Coronary artery (tissue), 2 donors: ENCODE data around the gene RNPEP.

Experiments used
- DNase-seq: peaks from one replicate; pipeline ENCODE4 v3.0.0-alpha.2; 2017; ENCODE audit warnings: low spot score
- H3K27ac ChIP-seq, 2 donors: fragments of 200-600 bp; sonication (generic); one replicate each; pipeline ENCODE4 v1.5.1; 2016 to 2019
- H3K4me3 ChIP-seq: fragments of 200-600 bp; sonication (generic); 2 replicates; pipeline ENCODE4 v1.5.1; 2016; ENCODE audit warnings: mild to moderate bottlenecking, moderate library complexity
- TF ChIP-seq, protein P1 (sequence below): fragments of 200-600 bp; sonication (generic); IDR thresholded peaks from one replicate; pipeline ENCODE4 v1.5.1; 2019; ENCODE audit warnings: antibody characterized with exemption

RNPEP gene

DNA sequence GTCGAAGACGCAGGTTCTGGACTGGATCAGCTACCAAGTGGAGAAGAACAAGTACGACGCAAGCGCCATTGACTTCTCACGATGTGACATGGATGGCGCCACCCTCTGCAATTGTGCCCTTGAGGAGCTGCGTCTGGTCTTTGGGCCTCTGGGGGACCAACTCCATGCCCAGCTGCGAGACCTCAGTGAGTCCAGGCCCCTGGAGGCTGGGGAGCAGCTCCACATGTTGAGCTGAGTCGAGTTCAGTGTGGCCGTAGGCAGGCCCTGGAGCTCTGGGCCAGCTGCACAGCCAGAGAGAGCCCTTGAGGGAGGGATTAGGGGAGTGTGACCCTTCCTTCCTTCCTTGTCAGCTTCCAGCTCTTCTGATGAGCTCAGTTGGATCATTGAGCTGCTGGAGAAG, 29.5 kb downstream of the RNPEP start:
- Histone ChIP-seq H3K4me3 (no peak overlapping the region), H3K27ac (no peak overlapping the region)
- TF ChIP-seq, protein P1, sequence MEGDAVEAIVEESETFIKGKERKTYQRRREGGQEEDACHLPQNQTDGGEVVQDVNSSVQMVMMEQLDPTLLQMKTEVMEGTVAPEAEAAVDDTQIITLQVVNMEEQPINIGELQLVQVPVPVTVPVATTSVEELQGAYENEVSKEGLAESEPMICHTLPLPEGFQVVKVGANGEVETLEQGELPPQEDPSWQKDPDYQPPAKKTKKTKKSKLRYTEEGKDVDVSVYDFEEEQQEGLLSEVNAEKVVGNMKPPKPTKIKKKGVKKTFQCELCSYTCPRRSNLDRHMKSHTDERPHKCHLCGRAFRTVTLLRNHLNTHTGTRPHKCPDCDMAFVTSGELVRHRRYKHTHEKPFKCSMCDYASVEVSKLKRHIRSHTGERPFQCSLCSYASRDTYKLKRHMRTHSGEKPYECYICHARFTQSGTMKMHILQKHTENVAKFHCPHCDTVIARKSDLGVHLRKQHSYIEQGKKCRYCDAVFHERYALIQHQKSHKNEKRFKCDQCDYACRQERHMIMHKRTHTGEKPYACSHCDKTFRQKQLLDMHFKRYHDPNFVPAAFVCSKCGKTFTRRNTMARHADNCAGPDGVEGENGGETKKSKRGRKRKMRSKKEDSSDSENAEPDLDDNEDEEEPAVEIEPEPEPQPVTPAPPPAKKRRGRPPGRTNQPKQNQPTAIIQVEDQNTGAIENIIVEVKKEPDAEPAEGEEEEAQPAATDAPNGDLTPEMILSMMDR = no peak
- DNase-seq = no peak

GRCh38 chr1:202012544-202013478, 30.4 kb downstream of the RNPEP start:
- Histone ChIP-seq H3K27ac (no peak overlapping the region), H3K4me3 (no peak overlapping the region)
- TF ChIP-seq, protein P1 = no peak
- no peak for DNase-seq

DNA sequence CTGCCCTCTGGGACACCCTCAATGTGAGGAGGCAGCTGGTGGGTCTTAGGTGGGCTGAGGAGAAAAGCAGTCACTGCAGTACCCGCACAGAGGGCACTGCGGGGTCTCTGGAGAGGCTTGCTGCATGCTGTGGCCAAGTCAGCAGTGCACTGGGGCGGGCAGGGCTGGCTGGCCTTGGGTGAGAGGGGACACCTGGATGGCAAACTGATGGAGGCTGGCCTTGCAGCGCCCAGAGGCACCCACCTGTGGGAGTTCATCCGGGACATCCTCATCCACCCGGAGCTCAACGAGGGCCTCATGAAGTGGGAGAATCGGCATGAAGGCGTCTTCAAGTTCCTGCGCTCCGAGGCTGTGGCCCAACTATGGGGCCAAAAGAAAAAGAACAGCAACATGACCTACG, 31.2 kb downstream of the RNPEP start:
- no peak for DNase-seq
- H3K4me3 ChIP-seq = no peak overlapping the region
- H3K27ac ChIP-seq = no peak overlapping the region
- TF ChIP-seq, protein P1 = no peak

GRCh38 chr1:202014060-202014459, 31.6 kb downstream of the RNPEP start:
- TF ChIP-seq, protein P1 = no peak
- no peak for DNase-seq
- Histone ChIP-seq H3K27ac (no peak overlapping the region), H3K4me3 (no peak overlapping the region)

- DNase-seq = no peak
- Histone ChIP-seq H3K27ac (no peak overlapping the region), H3K4me3 (no peak overlapping the region)
- TF ChIP-seq, protein P1 = no peak
Measured at GRCh38 chr1:202014915-202015661, 32.6 kb downstream of the RNPEP start.

- TF ChIP-seq, protein P1 = no peak
- no peak overlapping the region for H3K27ac ChIP-seq
- no peak for DNase-seq
- H3K4me3 ChIP-seq = no peak overlapping the region
Measured at GRCh38 chr1:202015662-202015937, 33.2 kb downstream of the RNPEP start.
